ENCODE measurements around the gene SPEM3. TPM values are rescaled to one million over a fixed set of nuclear protein-coding genes. Genes with fewer than 3 reads are reported as not detected.
A peak's percentile ranks its signal among the peaks of the same experiment; 100 is the strongest.

The SPEM3 gene
- total and polyA plus RNA-seq, 8 donors: not detected

DNA sequence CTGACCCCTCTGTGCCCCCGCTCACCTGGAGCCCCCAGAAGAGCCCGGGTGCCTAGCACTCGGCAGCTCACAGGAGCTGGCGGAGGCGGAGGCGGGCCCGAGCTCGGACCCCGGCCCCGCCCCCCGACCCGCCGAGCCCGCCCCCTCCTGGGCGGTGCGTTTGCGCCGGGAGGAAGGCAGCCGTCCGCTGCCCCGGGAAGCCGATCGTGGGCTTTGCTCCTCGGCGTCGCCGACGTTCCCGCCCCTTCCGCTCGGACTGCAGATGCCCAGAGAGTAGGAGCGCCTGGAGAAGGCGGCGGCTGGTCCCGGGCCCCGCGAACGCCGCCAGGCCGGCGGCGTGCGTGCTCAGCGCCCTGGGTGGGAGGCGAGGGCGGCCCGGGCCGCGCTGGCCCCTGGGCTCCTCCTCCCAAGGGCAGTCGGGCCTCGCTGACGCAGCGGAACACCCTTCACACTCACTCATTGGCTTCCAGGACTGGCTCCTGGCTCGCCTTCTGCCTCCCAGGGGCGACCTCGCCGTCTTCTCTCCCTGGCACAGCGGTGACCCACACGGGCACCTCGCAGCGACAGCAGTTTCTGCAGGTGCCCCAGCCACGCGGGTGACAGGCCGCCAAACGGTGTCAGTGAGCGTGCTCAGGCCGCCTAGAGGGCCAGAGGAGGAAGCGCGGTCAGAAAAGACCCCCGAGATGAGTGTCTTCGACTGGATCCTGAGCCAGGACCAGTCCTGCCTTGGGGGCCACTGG, 34.0 kb upstream of the SPEM3 start, which contains the start of gene PLSCR3:
TSS of gene PLSCR3 (minus strand) at position 74 of the 740 bp plus-strand sequence. CDS start 415 bp downstream, outside the sequence.
- TF ChIP-seq, protein P1, sequence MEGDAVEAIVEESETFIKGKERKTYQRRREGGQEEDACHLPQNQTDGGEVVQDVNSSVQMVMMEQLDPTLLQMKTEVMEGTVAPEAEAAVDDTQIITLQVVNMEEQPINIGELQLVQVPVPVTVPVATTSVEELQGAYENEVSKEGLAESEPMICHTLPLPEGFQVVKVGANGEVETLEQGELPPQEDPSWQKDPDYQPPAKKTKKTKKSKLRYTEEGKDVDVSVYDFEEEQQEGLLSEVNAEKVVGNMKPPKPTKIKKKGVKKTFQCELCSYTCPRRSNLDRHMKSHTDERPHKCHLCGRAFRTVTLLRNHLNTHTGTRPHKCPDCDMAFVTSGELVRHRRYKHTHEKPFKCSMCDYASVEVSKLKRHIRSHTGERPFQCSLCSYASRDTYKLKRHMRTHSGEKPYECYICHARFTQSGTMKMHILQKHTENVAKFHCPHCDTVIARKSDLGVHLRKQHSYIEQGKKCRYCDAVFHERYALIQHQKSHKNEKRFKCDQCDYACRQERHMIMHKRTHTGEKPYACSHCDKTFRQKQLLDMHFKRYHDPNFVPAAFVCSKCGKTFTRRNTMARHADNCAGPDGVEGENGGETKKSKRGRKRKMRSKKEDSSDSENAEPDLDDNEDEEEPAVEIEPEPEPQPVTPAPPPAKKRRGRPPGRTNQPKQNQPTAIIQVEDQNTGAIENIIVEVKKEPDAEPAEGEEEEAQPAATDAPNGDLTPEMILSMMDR (IDR thresholded peaks at IDR 0.05): peak in 1 of 2 donors; percentile 34
- peak; percentile 97 for ATAC-seq

DNA sequence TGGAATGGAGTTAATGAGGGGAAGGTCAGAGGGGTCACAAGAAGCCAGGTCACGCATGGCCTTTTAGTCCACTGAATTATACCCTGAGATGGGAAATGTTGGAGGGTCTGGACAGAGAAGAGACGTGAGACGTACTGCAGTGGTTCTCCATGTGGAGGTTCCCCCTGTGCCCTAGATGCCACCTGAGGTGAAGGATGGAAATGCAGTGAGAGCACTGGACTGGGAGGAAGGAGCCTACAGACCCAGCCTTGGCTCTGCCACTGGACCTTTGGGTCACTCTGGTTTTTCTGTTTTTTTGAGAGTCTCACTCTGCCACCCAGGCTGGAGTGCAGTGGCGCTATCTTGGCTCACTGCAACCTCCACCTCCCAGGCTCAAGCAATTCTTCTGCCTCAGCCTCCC, 32.5 kb upstream of the SPEM3 start:
- DNase-seq (peak in 1 of 4 donors; percentile 3), ATAC-seq (no peak)
- Histone ChIP-seq H3K4me3 (no peak overlapping the region), H3K27me3 (no peaks in the 10 kb centered on the region), H3K4me1 (peaks cover 0 to 18% of the 10 kb centered on the region in 2 donors), H3K9me3 (no peaks in the 10 kb centered on the region), H3K27ac (no peak overlapping the region), H3K36me3 (peaks cover 0 to 8% of the 10 kb centered on the region in 2 donors)
- TF ChIP-seq, protein P1 (IDR thresholded peaks at IDR 0.05): no peak
- intact Hi-C loops (cut with DNase I): no loop called here

More for the DNA sequence above, 34.0 kb upstream of the SPEM3 start, which contains the start of gene PLSCR3:
- Histone ChIP-seq H3K36me3 (peaks cover 0 to 23% of the 10 kb centered on the region in 2 donors), H3K4me1 (peaks cover 0 to 21% of the 10 kb centered on the region in 2 donors), H3K9me3 (no peaks in the 10 kb centered on the region), H3K4me3 (peak within 1 kb of the TSS; percentile 69 to 96), H3K27ac (peak within 1 kb of the TSS; percentile 92 to 93), H3K27me3 (no peaks in the 10 kb centered on the region)
- intact Hi-C loops (cut with DNase I): no loop called here
- peak; percentile 85 to 98 (median 90) for DNase-seq

DNA sequence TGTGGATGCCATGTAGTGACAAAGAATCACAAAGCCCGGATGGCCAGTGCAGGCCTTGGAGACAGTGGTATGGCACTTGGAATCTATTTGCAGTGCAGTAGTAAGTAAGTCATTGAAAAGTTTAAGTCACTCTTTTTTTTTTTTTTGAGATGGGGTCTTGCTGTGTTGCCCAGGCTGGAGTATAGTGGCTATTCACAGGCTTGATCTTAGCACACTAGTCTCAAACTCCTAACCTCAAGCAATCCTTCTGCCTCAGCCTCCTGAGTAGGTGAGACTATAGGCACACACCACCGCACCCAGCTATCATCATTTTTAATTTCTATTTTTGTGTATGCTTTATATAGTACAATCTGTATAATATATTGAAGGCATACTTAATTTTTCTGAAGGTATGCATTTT, 30.0 kb upstream of the SPEM3 start:
- Histone ChIP-seq H3K9me3 (no peaks in the 10 kb centered on the region), H3K27ac (no peak overlapping the region), H3K27me3 (no peaks in the 10 kb centered on the region), H3K4me1 (peaks cover 7 to 27% of the 10 kb centered on the region in 2 donors), H3K36me3 (no peaks in the 10 kb centered on the region), H3K4me3 (no peak overlapping the region)
- DNase-seq (no peak), ATAC-seq (no peak)
- intact Hi-C loops (cut with DNase I): no loop called here
- TF ChIP-seq, protein P1 (IDR thresholded peaks at IDR 0.05): no peak

DNA sequence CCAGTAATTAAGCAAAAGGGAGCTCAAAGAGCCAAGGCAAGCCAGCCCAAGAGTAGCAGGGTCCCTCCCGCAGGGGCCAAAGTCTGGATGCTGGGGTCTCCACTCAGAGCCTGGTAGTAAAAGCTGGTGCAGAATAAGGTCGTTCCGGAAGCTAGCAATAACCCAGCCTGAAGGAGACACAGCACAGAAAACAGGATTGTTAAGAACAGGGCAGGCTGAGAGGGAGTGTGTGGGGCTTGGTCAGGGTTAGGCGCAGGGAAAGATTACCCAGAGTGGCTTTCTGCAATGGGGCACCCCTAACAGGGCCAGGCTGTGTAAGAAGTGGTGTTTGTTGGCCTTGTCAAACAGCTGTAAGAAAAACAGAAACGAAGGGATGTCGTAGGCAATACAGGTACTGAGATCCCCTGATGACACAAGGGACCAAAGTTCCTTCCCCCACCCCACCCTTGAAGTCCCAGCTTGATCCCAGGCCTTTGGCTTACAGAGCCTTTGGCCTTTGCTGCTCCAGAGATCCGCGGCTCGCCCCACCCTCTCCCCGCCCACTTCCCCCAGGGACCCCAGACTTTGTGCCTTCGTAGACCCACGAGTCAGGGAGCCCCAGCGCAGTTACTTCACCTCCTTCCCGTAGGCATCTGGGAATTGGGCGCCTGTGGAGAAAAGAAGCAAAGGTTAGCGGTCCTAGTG, 25.5 kb upstream of the SPEM3 start:
- peaks cover 0 to 29% of the 10 kb centered on the region in 2 donors for H3K27me3 ChIP-seq
- peak; percentile 0 for ATAC-seq

More for the DNA sequence above, 25.5 kb upstream of the SPEM3 start:
- H3K4me1 ChIP-seq: peaks cover 7 to 26% of the 10 kb centered on the region in 2 donors
- peak in 1 of 4 donors; percentile 25 for DNase-seq
- no peaks in the 10 kb centered on the region for H3K9me3 ChIP-seq
- H3K4me3 ChIP-seq: peak overlapping the region; percentile 57 to 59
- TF ChIP-seq, protein P1 (IDR thresholded peaks at IDR 0.05): no peak
- peak overlapping the region; percentile 87 for H3K27ac ChIP-seq
- H3K36me3 ChIP-seq: no peaks in the 10 kb centered on the region
- intact Hi-C loops (cut with DNase I): no loop called here

Data from left lung (tissue), 10 donors.